ENCODE measurements around the gene TPCN2. TPM values are rescaled to one million over a fixed set of nuclear protein-coding genes. Genes with fewer than 3 reads are reported as not detected.

TPCN2 gene
- total and polyA plus RNA-seq, 2 of the 8 experiments (the other 6 are each of a cell fraction or from before 2014, with no cell fraction given) = 9.7 to 18.6 TPM

- Histone ChIP-seq H2AK5ac (ENCODE audit: low read depth, low read length) (no peak overlapping the region), H3K9ac (replicated peaks in 1 of 4; ENCODE audit: extremely low read depth in 1 of 4, low read depth in 3 of 4, low read length in 3 of 4) (no peak overlapping the region), H3K79me1 (ENCODE audit: low read depth, low read length) (no peaks in the 10 kb centered on the region), H4K91ac (replicated peaks; ENCODE audit: insufficient read length, low read length) (no peak overlapping the region), H3K4ac (replicated peaks; ENCODE audit: insufficient read length, low read depth, low read length) (no peak overlapping the region), H3K4me3 (ENCODE audit: extremely low read depth in 1 of 4, insufficient read depth in 2 of 4, low read depth in 3 of 4, low read length in 4 of 4) (no peak overlapping the region), H2BK5ac (ENCODE audit: low read depth, low read length) (no peak overlapping the region), H3K27ac (ENCODE audit: low read depth, low read length) (no peak overlapping the region), H3K4me1 (replicated peaks in 1 of 4; ENCODE audit: control insufficient read depth in 3 of 4, insufficient read depth in 4 of 4, low read length in 3 of 4) (peaks cover 0 to under 1% (median 0%) of the 10 kb centered on the region in 4 experiments; a peak in 1 of 7 replicates), H2BK120ac (replicated peaks; ENCODE audit: low read depth, low read length) (no peak overlapping the region), H3K23ac (ENCODE audit: insufficient read length) (no peak overlapping the region), H2BK12ac (ENCODE audit: low read depth, low read length) (no peak overlapping the region), H3K4me2 (ENCODE audit: insufficient read depth in 1 of 2, low read depth in 2 of 2, low read length in 2 of 2) (no peak overlapping the region), H3K27me3 (replicated peaks in 1 of 4; ENCODE audit: control insufficient read depth in 3 of 4, extremely low read depth in 1 of 4, insufficient read depth in 3 of 4, low read length in 3 of 4) (no peaks in the 10 kb centered on the region), H3K56ac (replicated peaks; ENCODE audit: insufficient read length, low read depth, low read length) (no peak overlapping the region), H3K23me2 (ENCODE audit: low read depth, low read length) (no peaks in the 10 kb centered on the region), H4K5ac (ENCODE audit: insufficient read length, low read depth, low read length) (no peak overlapping the region), H4K8ac (ENCODE audit: extremely low read depth, insufficient read depth, low read length) (no peak overlapping the region), H3K18ac (ENCODE audit: extremely low read depth, low read length) (no peak overlapping the region), H3K9me3 (ENCODE audit: insufficient read depth in 2 of 2, low read depth in 1 of 2, low read length in 1 of 2) (peaks cover 0 to 3% of the 10 kb centered on the region in 2 experiments; a peak in 1 of 4 replicates), H2AFZ (ENCODE audit: low read length) (no peak overlapping the region), H2BK20ac (ENCODE audit: low read length) (no peak overlapping the region), H4K20me1 (replicated peaks in 1 of 2; ENCODE audit: control insufficient read depth in 1 of 2, insufficient read depth in 2 of 2, low read length in 2 of 2) (no peaks in the 10 kb centered on the region), H3K79me2 (ENCODE audit: control insufficient read depth in 1 of 2, insufficient read depth in 2 of 2, low read length in 2 of 2) (no peaks in the 10 kb centered on the region), H3K14ac (ENCODE audit: insufficient read length) (no peak overlapping the region), H2BK15ac (ENCODE audit: low read length) (no peak overlapping the region), H3K36me3 (ENCODE audit: control insufficient read depth in 2 of 4, insufficient read depth in 4 of 4, low read length in 3 of 4) (no peaks in the 10 kb centered on the region)
- no peak for FAIRE-seq
- no peak for DNase-seq (ENCODE audit: low read depth in 1 of 2, low spot score in 2 of 2)
- POLR2A ChIA-PET (ENCODE audit: partially characterized antibody) = no interaction called here
- no peak for TF ChIP-seq KDM1A (IDR thresholded peaks at IDR 0.05; ENCODE audit: borderline replicate concordance, low read length)
- no peak for TF ChIP-seq RXRA (IDR thresholded peaks at IDR 0.05; ENCODE audit: insufficient read depth, low read depth, low read length)
- no peak for TF ChIP-seq GABPA (IDR thresholded peaks at IDR 0.05; ENCODE audit: borderline replicate concordance, insufficient read depth, low read length)
- CTCF ChIA-PET (ENCODE audit: partially characterized antibody) = no interaction called here
- 85% methylated on average over 5 of the region's 5 CpGs; no CpG with 5 or more reads in 1 of the 2 experiments for WGBS, 2 experiments (ENCODE audit: extremely low coverage in 1 of 2, insufficient coverage in 1 of 2, insufficient read length in 1 of 2, insufficient replicate concordance in 2 of 2, low coverage in 1 of 2, low lambda C conversion rate in 2 of 2, missing lambda C conversion rate in 1 of 2)
Measured at GRCh38 chr11:69161117-69161407, 112.3 kb downstream of the TPCN2 start.
